AG04450 (cell line): ENCODE results near the gene WWP2. TPM values are rescaled to one million over a fixed set of nuclear protein-coding genes. Genes with fewer than 3 reads are reported as not detected.

Experiments
- CTCF ChIA-PET: fragments of 300-600, 350-600 bp; formaldehyde crosslinking; extraction: SDS; loops from one replicate; lab custom pipeline; 2022; ENCODE audit warnings: antibody characterized with exemption, inconsistent platforms; lab: Charles Lee
- POLR2A ChIA-PET: fragments of 350-600 bp; formaldehyde crosslinking; extraction: SDS; loops from one replicate; lab custom pipeline; 2021; ENCODE audit warnings: antibody characterized with exemption, inconsistent platforms; lab: Yijun Ruan, JAX
- DNase-seq: peaks from one replicate; pipeline ENCODE4 v3.0.0-alpha.2; 2011; ENCODE audit warnings: low read depth, low spot score
- H3K27ac ChIP-seq: one replicate; pipeline ENCODE4 v1.5.1; 2012; ENCODE audit warnings: low read depth, low read length, control low read depth
- H3K27me3 ChIP-seq: one replicate; pipeline ENCODE4 v1.6.0; 2012; ENCODE audit warnings: low read length; ENCODE audit not compliant: control insufficient read depth, insufficient read depth
- H3K4me3 ChIP-seq: 2 replicates; pipeline ENCODE4 v1.5.1; 2011; ENCODE audit warnings: mild to moderate bottlenecking, low read depth, low read length, control low read depth
- H3K9me3 ChIP-seq: 2 replicates; pipeline ENCODE4 v1.5.1; 2012; ENCODE audit warnings: low read length; ENCODE audit not compliant: control insufficient read depth, insufficient read depth
- polyA plus RNA-seq: library from polyadenylated mRNA; depleted of rRNA; stranded (reverse); fragments of >200 nt; gene quantifications from 2 replicates; pipeline ENCODE4 v1.2.3, GENCODE V29; 2011
- TF ChIP-seq, protein P1 (sequence below): IDR thresholded peaks from 2 replicates; pipeline ENCODE4 v1.5.1; 2011; ENCODE audit warnings: low read depth, low read length, control low read depth, inconsistent platforms

WWP2 gene
- polyA plus RNA-seq, 1 experiment, result 13.4 TPM

GRCh38 chr16:69745232-69745612, 16.9 kb upstream of the WWP2 start:
- no peak overlapping the region for H3K27ac ChIP-seq
- DNase-seq, result no peak
- CTCF ChIA-PET, result interaction anchor here (1.2 kb wide), 1 partner anchor 9 kb away, joined by 3 read pairs; the partner anchor contains the start of gene NOB1
- TF ChIP-seq, protein P1, sequence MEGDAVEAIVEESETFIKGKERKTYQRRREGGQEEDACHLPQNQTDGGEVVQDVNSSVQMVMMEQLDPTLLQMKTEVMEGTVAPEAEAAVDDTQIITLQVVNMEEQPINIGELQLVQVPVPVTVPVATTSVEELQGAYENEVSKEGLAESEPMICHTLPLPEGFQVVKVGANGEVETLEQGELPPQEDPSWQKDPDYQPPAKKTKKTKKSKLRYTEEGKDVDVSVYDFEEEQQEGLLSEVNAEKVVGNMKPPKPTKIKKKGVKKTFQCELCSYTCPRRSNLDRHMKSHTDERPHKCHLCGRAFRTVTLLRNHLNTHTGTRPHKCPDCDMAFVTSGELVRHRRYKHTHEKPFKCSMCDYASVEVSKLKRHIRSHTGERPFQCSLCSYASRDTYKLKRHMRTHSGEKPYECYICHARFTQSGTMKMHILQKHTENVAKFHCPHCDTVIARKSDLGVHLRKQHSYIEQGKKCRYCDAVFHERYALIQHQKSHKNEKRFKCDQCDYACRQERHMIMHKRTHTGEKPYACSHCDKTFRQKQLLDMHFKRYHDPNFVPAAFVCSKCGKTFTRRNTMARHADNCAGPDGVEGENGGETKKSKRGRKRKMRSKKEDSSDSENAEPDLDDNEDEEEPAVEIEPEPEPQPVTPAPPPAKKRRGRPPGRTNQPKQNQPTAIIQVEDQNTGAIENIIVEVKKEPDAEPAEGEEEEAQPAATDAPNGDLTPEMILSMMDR, result no peak
- H3K27me3 ChIP-seq, result no peaks in the 10 kb centered on the region
- H3K9me3 ChIP-seq, result no peaks in the 10 kb centered on the region; the same call in 1 of the 2 replicates
- POLR2A ChIA-PET, result no interaction called here
- H3K4me3 ChIP-seq, result no peak overlapping the region

- Histone ChIP-seq H3K27ac (no peak overlapping the region), H3K4me3 (no peak overlapping the region), H3K27me3 (no peaks in the 10 kb centered on the region), H3K9me3 (no peaks in the 10 kb centered on the region; the same call in 1 of the 2 replicates)
- no peak for DNase-seq
- TF ChIP-seq, protein P1, result no peak
- ChIA-PET CTCF (interaction anchor here (1.1 to 1.2 kb wide), 2 partner anchors 9 to 37 kb away, joined by 3 read pairs; partner anchors contain the start of gene NOB1), POLR2A (interaction anchor here (0.9 kb wide), 1 partner anchor 9 kb away, joined by 4 read pairs; the partner anchor contains the start of gene NOB1)
Measured at GRCh38 chr16:69745959-69746358, 16.2 kb upstream of the WWP2 start.

- no peak for DNase-seq
- POLR2A ChIA-PET, result interaction anchor here (0.9 kb wide), 1 partner anchor 8 kb away, joined by 4 read pairs; the partner anchor contains the start of gene NOB1
- TF ChIP-seq, protein P1, result no peak
- H3K4me3 ChIP-seq, result no peak overlapping the region
- no peak overlapping the region for H3K27ac ChIP-seq
- CTCF ChIA-PET, result no interaction called here
- H3K9me3 ChIP-seq, result no peaks in the 10 kb centered on the region; the same call in 1 of the 2 replicates
- H3K27me3 ChIP-seq, result no peaks in the 10 kb centered on the region
Measured at GRCh38 chr16:69747115-69747514, 15.0 kb upstream of the WWP2 start.

GRCh38 chr16:69748694-69749345, 13.3 kb upstream of the WWP2 start:
- ChIA-PET POLR2A (no interaction called here), CTCF (interaction anchor here (0.9 kb wide), 2 partner anchors 8 to 295 kb away, joined by 4 to 15 read pairs; no protein-coding TSS in a partner anchor)
- Histone ChIP-seq H3K27me3 (no peaks in the 10 kb centered on the region), H3K27ac (no peak overlapping the region), H3K4me3 (no peak overlapping the region), H3K9me3 (no peaks in the 10 kb centered on the region)
- TF ChIP-seq, protein P1, result no peak
- no peak for DNase-seq

DNA sequence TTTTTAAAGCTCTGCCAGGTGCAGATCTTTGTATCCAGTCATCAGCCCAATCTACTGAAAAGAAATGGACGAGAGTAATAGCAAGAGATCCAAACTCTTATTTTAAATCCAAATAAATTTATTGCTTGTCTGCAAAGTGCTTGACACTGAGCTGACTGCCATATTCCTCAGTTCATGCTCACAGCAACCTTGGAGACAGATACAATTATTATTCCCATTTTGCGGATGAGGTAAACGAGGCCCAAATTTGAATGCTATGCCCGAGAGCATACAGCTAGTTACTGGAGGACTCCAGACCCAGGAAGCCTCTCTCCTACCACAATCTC, 8.0 kb upstream of the WWP2 start:
- Histone ChIP-seq H3K27ac (no peak overlapping the region), H3K4me3 (peak overlapping the region; percentile 100), H3K9me3 (peaks cover 5% of the 10 kb centered on the region; the same call in 1 of the 2 replicates), H3K27me3 (peaks cover 4% of the 10 kb centered on the region)
- TF ChIP-seq, protein P1, result no peak
- POLR2A ChIA-PET, result interaction anchor here (1.0 to 2.3 kb wide), 6 partner anchors 13 to 357 kb away, joined by 3 to 18 read pairs (median 6); partner anchors contain the start of gene NQO1
- CTCF ChIA-PET, result interaction anchor here (0.5 to 5.4 kb wide), 56 partner anchors 8 to 410 kb away, joined by 3 to 61 read pairs (median 4); partner anchors contain the start of genes NQO1, TERF2 and WWP2
- DNase-seq, result no peak
